Uterus (tissue), 2 donors: Measurements from ENCODE around the gene HSPH1.

Source experiments
- POLR2A ChIP-seq, 2 donors: fragments of 450-650 bp; IDR thresholded peaks; one replicate each; pipeline ENCODE4 v1.6.1; 2016; ENCODE audit warnings: antibody characterized with exemption in 2 of 2, mild to moderate bottlenecking in 1 of 2, moderate library complexity in 1 of 2
- TF ChIP-seq, protein P1 (sequence below), 4 experiments: fragments of 200-600 bp in 2 of 4; fragments of 450-650 bp in 2 of 4; sonication (generic) in 2 of 4; IDR thresholded peaks; one replicate each; pipeline ENCODE4 v1.5.1; 2016 to 2019; ENCODE audit warnings: antibody characterized with exemption in 4 of 4, mild to moderate bottlenecking in 2 of 4, moderate library complexity in 1 of 4

- TF ChIP-seq, protein P1, sequence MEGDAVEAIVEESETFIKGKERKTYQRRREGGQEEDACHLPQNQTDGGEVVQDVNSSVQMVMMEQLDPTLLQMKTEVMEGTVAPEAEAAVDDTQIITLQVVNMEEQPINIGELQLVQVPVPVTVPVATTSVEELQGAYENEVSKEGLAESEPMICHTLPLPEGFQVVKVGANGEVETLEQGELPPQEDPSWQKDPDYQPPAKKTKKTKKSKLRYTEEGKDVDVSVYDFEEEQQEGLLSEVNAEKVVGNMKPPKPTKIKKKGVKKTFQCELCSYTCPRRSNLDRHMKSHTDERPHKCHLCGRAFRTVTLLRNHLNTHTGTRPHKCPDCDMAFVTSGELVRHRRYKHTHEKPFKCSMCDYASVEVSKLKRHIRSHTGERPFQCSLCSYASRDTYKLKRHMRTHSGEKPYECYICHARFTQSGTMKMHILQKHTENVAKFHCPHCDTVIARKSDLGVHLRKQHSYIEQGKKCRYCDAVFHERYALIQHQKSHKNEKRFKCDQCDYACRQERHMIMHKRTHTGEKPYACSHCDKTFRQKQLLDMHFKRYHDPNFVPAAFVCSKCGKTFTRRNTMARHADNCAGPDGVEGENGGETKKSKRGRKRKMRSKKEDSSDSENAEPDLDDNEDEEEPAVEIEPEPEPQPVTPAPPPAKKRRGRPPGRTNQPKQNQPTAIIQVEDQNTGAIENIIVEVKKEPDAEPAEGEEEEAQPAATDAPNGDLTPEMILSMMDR (IDR thresholded peaks at IDR 0.05): no peak
- no peak for TF ChIP-seq POLR2A (IDR thresholded peaks at IDR 0.05)
Observed at GRCh38 chr13:31168166-31168565, 6.5 kb upstream of the HSPH1 start.
